Dermis blood vessel endothelial cell (primary cell): ENCODE results near the gene RFX1. TPM values are rescaled to one million over a fixed set of nuclear protein-coding genes. Genes with fewer than 3 reads are reported as not detected.
"Not testable (repeated sequence)": the region's sequence is repeated elsewhere in the genome, so short reads cannot be mapped to it uniquely, and the experiment has no call there.

Experiments
- DNase-seq: peaks from one replicate; pipeline ENCODE4 v3.0.0; 2010
- total RNA-seq: library from RNA; depleted of rRNA; stranded (reverse); fragments of >200 nt; gene quantifications from 2 replicates; pipeline ENCODE4 v1.2.3, GENCODE V29; 2014

RFX1 gene
- total RNA-seq, 1 donor from 2014 or later, result 2.0 TPM

DNA sequence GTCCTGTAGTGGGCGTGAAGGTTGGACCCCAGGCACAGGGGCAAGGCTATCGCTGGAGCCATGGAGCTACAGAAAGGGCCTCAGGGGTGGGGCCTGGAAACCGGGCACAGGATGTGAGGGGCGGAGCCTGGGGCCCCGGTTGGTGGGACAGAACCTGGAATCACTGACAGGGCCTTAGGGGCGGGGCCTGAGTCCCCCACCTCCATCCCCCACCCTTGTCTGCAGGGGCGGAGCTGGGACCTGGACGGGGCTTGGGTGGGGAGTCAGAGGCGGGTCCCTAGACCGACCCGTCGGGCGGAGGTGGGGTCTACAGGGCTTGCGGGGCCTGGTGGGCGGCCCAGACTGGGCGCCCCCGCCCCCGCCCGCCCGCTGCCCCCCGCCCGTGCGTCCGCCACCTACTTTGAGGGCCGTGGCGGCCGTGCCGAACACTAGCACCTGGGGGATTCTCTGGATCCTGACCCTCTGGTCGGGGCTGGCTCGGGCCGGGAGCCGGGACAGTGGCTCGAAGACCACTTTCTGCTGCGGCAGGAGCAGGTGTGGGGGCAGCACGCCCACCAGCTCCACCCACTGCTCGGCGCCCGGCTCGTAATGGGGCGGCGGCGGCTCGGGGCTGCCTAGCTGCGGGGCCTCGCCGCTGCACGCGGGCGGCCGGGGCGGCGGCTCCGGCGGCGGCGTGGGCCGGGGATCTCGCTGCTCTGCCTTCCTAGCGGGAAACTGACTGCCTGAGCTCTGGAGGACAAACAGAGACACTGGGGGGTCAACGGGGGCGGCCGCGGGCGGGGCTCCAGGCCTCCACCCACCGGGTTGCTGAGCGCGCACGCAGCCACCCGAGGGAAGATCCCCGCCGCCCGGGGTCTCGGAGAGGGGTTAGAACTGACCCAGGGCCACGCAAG is 27.5 kb downstream of the RFX1 start:
- peak; percentile 85 for DNase-seq

DNA sequence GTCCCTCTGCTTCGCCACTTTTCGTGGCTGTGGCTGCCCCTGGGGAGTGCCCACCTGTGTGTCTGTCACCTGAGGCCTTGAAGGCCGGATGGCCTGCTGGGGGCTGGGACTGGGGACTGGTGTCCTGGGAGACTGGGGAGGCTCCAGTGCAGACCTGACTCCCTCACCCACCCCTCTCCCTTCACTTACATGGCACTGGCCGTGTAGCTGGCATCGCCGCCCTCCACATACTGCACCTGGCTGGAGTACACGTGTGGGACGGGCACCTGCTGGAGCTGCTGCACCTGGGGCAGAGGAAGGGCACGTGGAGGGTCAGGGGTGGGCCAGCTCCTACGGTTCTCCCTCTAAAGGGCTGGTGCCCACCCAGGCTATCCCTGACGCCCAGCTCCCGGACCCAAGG is 28.3 kb downstream of the RFX1 start:
- DNase-seq, result no peak

GRCh38 chr19:13976446-13976845 is 29.7 kb downstream of the RFX1 start:
- DNase-seq, result no peak

GRCh38 chr19:13975870-13976269 is 30.2 kb downstream of the RFX1 start:
- DNase-seq, result no peak

- DNase-seq, result peak; percentile 49
Measured at GRCh38 chr19:13974073-13974472, 32.0 kb downstream of the RFX1 start.

- not testable (repeated sequence) for DNase-seq
Measured at GRCh38 chr19:13973479-13973878, 32.6 kb downstream of the RFX1 start.

GRCh38 chr19:13972368-13973155 is 33.6 kb downstream of the RFX1 start:
- no peak for DNase-seq

- not testable (repeated sequence) for DNase-seq
Measured at GRCh38 chr19:13971868-13972267, 34.3 kb downstream of the RFX1 start.

DNA sequence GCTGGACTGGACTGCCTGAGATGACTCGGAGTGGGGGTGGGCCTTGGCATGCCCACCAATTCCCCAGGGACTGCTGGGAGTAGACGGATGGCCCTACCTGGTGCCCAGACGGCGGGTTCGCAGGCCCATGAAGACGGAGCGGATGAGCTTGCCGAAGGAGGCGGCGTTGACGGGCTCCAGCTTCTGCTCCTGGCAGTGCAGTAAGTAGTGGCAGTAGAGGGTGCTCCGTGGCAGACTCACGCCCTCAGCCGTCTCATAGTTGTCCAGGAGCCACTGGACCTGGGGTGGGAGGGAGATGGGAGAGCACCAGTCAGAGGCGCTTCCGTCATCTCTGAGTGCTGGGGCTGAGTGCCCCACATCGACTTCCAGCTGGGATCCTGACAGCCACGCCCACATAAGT is 36.2 kb downstream of the RFX1 start:
- DNase-seq, result no peak

DNA sequence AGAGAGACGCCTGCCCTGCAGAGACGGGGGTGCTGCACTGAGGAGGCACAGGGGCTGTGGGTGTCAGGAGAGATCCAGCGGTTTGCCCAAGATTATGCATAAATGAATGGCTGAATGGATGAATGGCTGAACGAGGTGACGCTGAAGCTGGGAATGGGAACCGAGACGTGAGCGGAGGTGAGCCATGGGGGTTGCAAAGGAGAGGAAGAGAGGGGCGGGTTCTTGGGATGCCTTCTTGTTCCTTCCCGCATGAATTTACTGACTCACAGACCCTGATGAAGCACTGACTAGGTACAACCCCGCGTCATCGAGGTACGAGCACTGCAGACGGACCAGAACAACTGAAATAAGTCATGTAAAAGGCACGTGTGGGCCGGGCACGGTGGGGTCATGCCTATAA is 37.1 kb downstream of the RFX1 start:
- no peak for DNase-seq

- no peak for DNase-seq
Measured at GRCh38 chr19:13968383-13968935, 37.7 kb downstream of the RFX1 start.

DNA sequence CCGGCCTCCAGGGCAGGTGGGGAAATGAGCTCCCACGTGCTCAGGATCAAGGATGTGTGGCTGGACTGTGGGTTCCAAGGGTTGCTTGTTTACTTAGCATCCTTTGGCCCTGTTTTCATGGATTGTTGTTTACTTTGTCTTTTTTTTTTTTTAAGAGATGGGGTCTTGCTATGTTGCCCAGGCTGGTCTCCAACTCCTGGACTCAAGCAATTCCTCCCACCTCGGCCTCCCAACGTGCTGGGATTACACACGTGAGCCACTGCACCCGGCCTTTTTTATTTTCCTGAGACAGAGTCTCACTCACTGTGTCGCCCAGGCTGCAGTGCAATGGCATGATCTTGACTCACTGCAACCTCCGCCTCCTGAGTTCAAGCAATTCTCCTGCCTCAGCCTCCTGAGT is 38.9 kb downstream of the RFX1 start:
- DNase-seq, result not testable (repeated sequence)

DNA sequence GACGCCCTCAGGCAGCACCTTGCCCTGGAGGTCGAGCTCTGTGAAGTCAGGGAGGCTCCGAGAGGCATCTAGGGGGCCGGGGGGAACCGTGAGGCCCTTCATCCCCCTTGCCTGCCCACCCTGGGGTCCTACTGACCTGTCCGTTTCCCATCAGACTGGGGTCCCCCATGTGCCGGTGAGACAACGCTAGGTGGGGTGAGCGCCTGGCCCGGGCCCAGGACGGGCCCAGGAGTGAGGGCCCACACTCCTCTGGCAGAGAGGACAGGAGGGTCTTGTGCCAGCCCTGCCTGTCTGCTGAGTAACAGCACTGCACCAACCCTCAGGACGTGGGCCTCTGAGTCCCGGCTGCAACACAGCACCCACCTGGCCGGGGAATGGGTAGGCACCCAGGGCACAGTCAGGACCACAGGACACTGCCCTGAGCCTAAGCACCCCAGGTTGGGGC is 39.4 kb downstream of the RFX1 start:
- no peak for DNase-seq

- no peak for DNase-seq
Measured at GRCh38 chr19:13965926-13966683, 40.0 kb downstream of the RFX1 start.

DNA sequence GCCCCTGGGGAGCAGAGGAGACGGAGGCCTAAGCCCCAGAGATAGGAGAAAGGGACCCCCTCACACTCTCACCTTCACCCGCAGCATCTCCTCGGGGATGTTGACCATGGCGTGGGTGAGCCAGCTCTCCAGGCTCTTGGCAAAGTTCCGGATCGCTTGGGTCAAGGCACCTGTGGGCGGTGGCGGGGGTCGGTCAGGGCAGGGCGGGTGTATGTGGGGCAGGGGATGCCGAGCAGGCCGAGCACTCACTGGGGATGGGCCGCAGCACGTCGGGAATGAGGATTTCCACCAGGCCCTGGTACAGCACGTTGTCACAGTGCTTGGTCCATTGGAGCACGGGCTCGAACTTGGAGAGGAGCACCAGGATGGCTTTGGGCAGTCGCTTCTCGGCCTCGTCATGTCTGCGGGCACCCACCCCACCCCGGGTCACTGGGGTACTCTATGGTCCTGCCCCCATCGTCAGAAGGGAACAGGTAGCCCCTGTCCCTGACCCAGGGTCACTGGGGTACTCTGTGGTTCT is 40.7 kb downstream of the RFX1 start:
- DNase-seq, result no peak

GRCh38 chr19:13964776-13965175 is 41.3 kb downstream of the RFX1 start:
- DNase-seq, result no peak

- no peak for DNase-seq
Measured at GRCh38 chr19:13963603-13964105, 42.5 kb downstream of the RFX1 start.

- DNase-seq, result no peak
Measured at GRCh38 chr19:13962699-13963602, 43.2 kb downstream of the RFX1 start.

- no peak for DNase-seq
Measured at GRCh38 chr19:13961826-13962698, 44.1 kb downstream of the RFX1 start.
